ENCODE results near the gene SP140.
"Not testable (repeated sequence)": the region's sequence is repeated elsewhere in the genome, so short reads cannot be mapped to it uniquely, and the experiment has no call there.

The SP140 gene

GRCh38 chr2:230226051-230226551, 565 bp downstream of the SP140 start:
- no peak for DNase-seq

GRCh38 chr2:230227216-230227615, 1.7 kb downstream of the SP140 start:
- no peak for DNase-seq

GRCh38 chr2:230230087-230230486, 4.6 kb downstream of the SP140 start:
- DNase-seq, result no peak

- DNase-seq, result no peak
These were observed 5.1 kb downstream of the SP140 start for GRCh38 chr2:230230496-230231200.

- no peak for DNase-seq
These were observed 5.7 kb downstream of the SP140 start for GRCh38 chr2:230231251-230231650.

- DNase-seq, result no peak
These were observed 8.7 kb downstream of the SP140 start for GRCh38 chr2:230234122-230234722.

GRCh38 chr2:230234845-230235244, 9.3 kb downstream of the SP140 start:
- no peak for DNase-seq

GRCh38 chr2:230244211-230244610, 18.7 kb downstream of the SP140 start:
- DNase-seq, result no peak

- DNase-seq, result no peak
These were observed 20.7 kb downstream of the SP140 start for GRCh38 chr2:230246206-230246605.

GRCh38 chr2:230250231-230250630, 24.7 kb downstream of the SP140 start:
- DNase-seq, result no peak

GRCh38 chr2:230254152-230254881, 28.8 kb downstream of the SP140 start:
- no peak for DNase-seq

GRCh38 chr2:230256733-230257332, 31.3 kb downstream of the SP140 start:
- DNase-seq, result no peak

GRCh38 chr2:230258483-230258882, 32.9 kb downstream of the SP140 start:
- DNase-seq, result no peak

GRCh38 chr2:230262246-230262645, 36.7 kb downstream of the SP140 start:
- DNase-seq, result no peak

- not testable (repeated sequence) for DNase-seq
These were observed 39.4 kb downstream of the SP140 start for GRCh38 chr2:230264945-230265344.

- DNase-seq, result no peak
These were observed 41.1 kb downstream of the SP140 start for GRCh38 chr2:230266638-230267037.

GRCh38 chr2:230267059-230267458, 41.5 kb downstream of the SP140 start:
- no peak for DNase-seq

GRCh38 chr2:230267556-230267955, 42.0 kb downstream of the SP140 start:
- DNase-seq, result no peak

- no peak for DNase-seq
These were observed 43.2 kb downstream of the SP140 start for GRCh38 chr2:230268606-230269243.

GRCh38 chr2:230269715-230270114, 44.2 kb downstream of the SP140 start:
- DNase-seq, result no peak

- no peak for DNase-seq
These were observed 57.4 kb downstream of the SP140 start for GRCh38 chr2:230282936-230283335.

- DNase-seq, result no peak
These were observed 60.5 kb downstream of the SP140 start for GRCh38 chr2:230286048-230286447.

GRCh38 chr2:230289311-230289710, 63.8 kb downstream of the SP140 start:
- DNase-seq, result not testable (repeated sequence)
